GM23248 (cell line): ENCODE data around the gene SCCPDH.

Experiments
- EZH2 ChIP-seq: fragments of 200-600 bp; sonication (generic); IDR thresholded peaks from 2 replicates; pipeline ENCODE4 v1.6.1; 2018; ENCODE audit warnings: antibody characterized with exemption, mild to moderate bottlenecking; ENCODE audit not compliant: insufficient read depth, poor library complexity, severe bottlenecking
- EZH2phosphoT487 ChIP-seq: fragments of 200-600 bp; sonication (generic); IDR thresholded peaks from 2 replicates; pipeline ENCODE4 v1.6.1; 2018; ENCODE audit warnings: antibody characterized with exemption, moderate library complexity, mild to moderate bottlenecking, low read depth; ENCODE audit not compliant: insufficient read depth

DNA sequence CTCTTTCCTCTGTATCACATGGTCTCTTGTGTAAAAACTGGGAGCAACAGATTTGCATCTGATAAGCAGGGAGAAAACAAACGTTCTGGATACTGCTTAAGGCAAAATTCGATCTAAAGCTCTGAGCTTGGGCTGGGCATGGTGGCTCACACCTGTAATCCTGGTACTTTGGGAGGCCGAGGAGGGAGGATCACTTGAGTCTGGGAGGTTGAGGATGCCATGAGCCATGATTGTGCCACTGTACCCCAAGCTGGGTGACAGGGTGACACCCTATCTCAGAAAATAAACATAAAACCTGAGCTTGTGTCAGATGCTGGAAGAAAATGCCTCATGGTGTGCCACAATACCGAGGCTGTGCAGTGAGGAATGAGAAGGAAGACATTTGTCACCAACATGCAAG is 73.9 kb downstream of the SCCPDH start:
- TF ChIP-seq EZH2 (no peak), EZH2phosphoT487 (no peak)
